HTERT RPE-1 (cell line): ENCODE results near the gene WDR13.
"Not testable (repeated sequence)": the region's sequence is repeated elsewhere in the genome, so short reads cannot be mapped to it uniquely, and the experiment has no call there.

Experiments used
- in situ Hi-C: fragments of 300-500 bp; cut with MboI; formaldehyde crosslinking; loops from 4 replicates; pipeline ENCODE4 v1.14.3; 2020; ENCODE audit warnings: low sequenced_read_pairs

The WDR13 gene

DNA sequence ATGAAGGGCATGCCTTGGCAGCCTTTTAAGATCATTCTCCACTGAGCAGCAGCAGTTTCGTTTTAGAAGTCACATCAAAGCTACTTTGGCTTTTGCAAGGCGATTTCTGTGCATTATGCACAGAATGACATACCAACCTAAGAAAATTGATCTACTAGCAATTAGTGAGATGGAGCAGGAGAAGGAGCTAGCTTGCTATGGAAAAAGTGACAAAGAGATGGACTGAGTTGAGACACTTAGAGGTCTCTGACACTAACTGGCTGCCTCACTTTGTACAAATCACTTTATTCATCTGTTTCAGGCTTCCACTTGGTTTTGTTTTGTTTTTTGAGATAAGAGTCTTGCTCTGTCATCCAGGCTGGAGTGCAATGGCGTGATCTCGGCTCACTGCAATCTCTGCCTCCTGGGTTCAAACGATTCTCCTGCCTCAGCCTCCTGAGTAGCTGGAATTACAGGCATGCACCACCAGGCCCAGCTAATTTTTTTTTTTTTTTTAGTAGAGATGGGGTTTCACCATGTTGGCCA, 54.8 kb downstream of the WDR13 start:
- in situ Hi-C loops = not testable (repeated sequence)

DNA sequence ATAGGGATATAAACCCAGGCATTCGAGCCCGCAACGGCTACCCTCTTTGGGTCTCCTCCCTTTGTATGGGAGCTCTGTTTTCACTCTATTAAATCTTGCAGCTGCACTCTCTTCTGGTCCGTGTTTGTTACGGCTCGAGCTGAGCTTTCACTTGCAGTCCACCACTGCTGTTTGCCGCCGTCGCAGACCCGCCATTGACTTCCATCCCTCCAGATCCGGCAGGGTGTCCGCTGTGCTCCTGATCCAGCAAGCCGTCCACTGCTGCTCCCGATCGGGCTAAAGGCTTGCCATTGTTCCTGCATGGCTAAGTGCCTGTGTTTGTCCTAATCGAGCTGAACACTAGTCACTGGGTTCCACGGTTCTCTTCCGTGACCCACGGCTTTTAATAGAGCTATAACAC, 57.5 kb downstream of the WDR13 start:
- in situ Hi-C loops = not testable (repeated sequence)
